Measurements from ENCODE around the gene VOPP1. TPM values are rescaled to one million over a fixed set of nuclear protein-coding genes. Genes with fewer than 3 reads are reported as not detected.

VOPP1 gene
- total and polyA plus RNA-seq, 9 donors: 28.0 to 52.1 (median 48.6) TPM

GRCh38 chr7:55448526-55448925, 123.8 kb downstream of the VOPP1 start:
- no peak overlapping the region for H3K4me3 ChIP-seq
- no peaks in the 10 kb centered on the region for H3K9me3 ChIP-seq
- H3K4me1 ChIP-seq (ENCODE audit: insufficient read depth): peaks cover 2% of the 10 kb centered on the region
- H3K27ac ChIP-seq: no peak overlapping the region
- 53 to 76% (median 74%) methylated on average over 22 of the region's 22 CpGs for WGBS, 3 donors
- no peaks in the 10 kb centered on the region for H3K36me3 ChIP-seq
- intact Hi-C loops (cut with DNase I): no loop called here
- no peaks in the 10 kb centered on the region for H3K27me3 ChIP-seq
- TF ChIP-seq EP300 (IDR thresholded peaks at IDR 0.05) (no peak), POLR2A (IDR thresholded peaks at IDR 0.05) (no peak), CTCF (IDR thresholded peaks at IDR 0.05) (no peak)
- no peak for DNase-seq

GRCh38 chr7:55444786-55445185, 127.5 kb downstream of the VOPP1 start:
- no peak for TF ChIP-seq EP300 (IDR thresholded peaks at IDR 0.05)
- TF ChIP-seq POLR2A (IDR thresholded peaks at IDR 0.05): no peak
- TF ChIP-seq CTCF (IDR thresholded peaks at IDR 0.05): no peak
- no peak for DNase-seq
- H3K9me3 ChIP-seq: no peaks in the 10 kb centered on the region
- H3K27me3 ChIP-seq: no peaks in the 10 kb centered on the region
- H3K4me1 ChIP-seq (ENCODE audit: insufficient read depth): peaks cover 2% of the 10 kb centered on the region
- H3K27ac ChIP-seq: no peak overlapping the region
- H3K36me3 ChIP-seq: no peaks in the 10 kb centered on the region
- intact Hi-C loops (cut with DNase I): no loop called here
- no peak overlapping the region for H3K4me3 ChIP-seq
- 40 to 53% (median 43%) methylated on average over 1 of the region's 1 CpG for WGBS, 3 donors

- H3K4me1 ChIP-seq (ENCODE audit: insufficient read depth): no peaks in the 10 kb centered on the region
- TF ChIP-seq CTCF (IDR thresholded peaks at IDR 0.05): no peak
- TF ChIP-seq EP300 (IDR thresholded peaks at IDR 0.05): no peak
- TF ChIP-seq POLR2A (IDR thresholded peaks at IDR 0.05): no peak
- DNase-seq: no peak
- H3K36me3 ChIP-seq: no peaks in the 10 kb centered on the region
- H3K4me3 ChIP-seq: no peak overlapping the region
- H3K9me3 ChIP-seq: no peaks in the 10 kb centered on the region
- H3K27ac ChIP-seq: no peak overlapping the region
- no peaks in the 10 kb centered on the region for H3K27me3 ChIP-seq
- intact Hi-C loops (cut with DNase I): no loop called here
- 86 to 88% (median 86%) methylated on average over 7 of the region's 7 CpGs for WGBS, 3 donors
Observed at GRCh38 chr7:55441774-55442522, 130.4 kb downstream of the VOPP1 start.

- H3K36me3 ChIP-seq: no peaks in the 10 kb centered on the region
- no peaks in the 10 kb centered on the region for H3K27me3 ChIP-seq
- no peak overlapping the region for H3K27ac ChIP-seq
- TF ChIP-seq POLR2A (IDR thresholded peaks at IDR 0.05): no peak
- TF ChIP-seq CTCF (IDR thresholded peaks at IDR 0.05): no peak
- TF ChIP-seq EP300 (IDR thresholded peaks at IDR 0.05): no peak
- H3K4me3 ChIP-seq: no peak overlapping the region
- 93 to 95% (median 94%) methylated on average over 5 of the region's 5 CpGs for WGBS, 3 donors
- H3K9me3 ChIP-seq: no peaks in the 10 kb centered on the region
- no peak for DNase-seq
- intact Hi-C loops (cut with DNase I): no loop called here
- H3K4me1 ChIP-seq (ENCODE audit: insufficient read depth): no peaks in the 10 kb centered on the region
Observed at GRCh38 chr7:55441002-55441401, 131.3 kb downstream of the VOPP1 start.

Measured in ovary (tissue), 9 donors.